SK-N-SH treated with all-trans-retinoic acid at 6 μM for 48 hours (cell line): ENCODE results near the gene C18orf63.

Experiments
- CSDC2 ChIP-seq: fragments of 250-450 bp; sonication (Bioruptor Pico); IDR thresholded peaks from 2 replicates; pipeline ENCODE4 v1.5.0; 2020; ENCODE audit warnings: mild to moderate bottlenecking, moderate library complexity
- GLIS3 ChIP-seq: fragments of 250-450 bp; sonication (Bioruptor Pico); IDR thresholded peaks from 2 replicates; pipeline ENCODE4 v1.5.0; 2020; ENCODE audit warnings: mild to moderate bottlenecking, moderate library complexity
- OSR1 ChIP-seq: fragments of 250-450 bp; sonication (Bioruptor Pico); IDR thresholded peaks from 2 replicates; pipeline ENCODE4 v1.8.0; 2022; ENCODE audit warnings: moderate library complexity, mild to moderate bottlenecking, inconsistent platforms
- PATZ1 ChIP-seq: fragments of 250-450 bp; sonication (Bioruptor Pico); IDR thresholded peaks from 2 replicates; pipeline ENCODE4 v1.8.0; 2020; ENCODE audit warnings: mild to moderate bottlenecking, moderate library complexity, borderline replicate concordance
- SNAI2 ChIP-seq: fragments of 250-450 bp; sonication (Bioruptor Pico); IDR thresholded peaks from 2 replicates; pipeline ENCODE4 v1.5.0; 2020; ENCODE audit warnings: mild to moderate bottlenecking, moderate library complexity
- ZFP30 ChIP-seq: fragments of 450-650 bp; formaldehyde crosslinking; IDR thresholded peaks from 2 replicates; pipeline ENCODE4 v1.5.0; 2022; ENCODE audit warnings: mild to moderate bottlenecking, moderate library complexity
- ZNF565 ChIP-seq: fragments of 450-650 bp; formaldehyde crosslinking; conservative IDR thresholded peaks from 2 replicates; pipeline ENCODE4 v1.5.0; 2020; ENCODE audit warnings: low read depth, mild to moderate bottlenecking, moderate library complexity
- ZNF8 ChIP-seq: fragments of 450-650 bp; formaldehyde crosslinking; IDR thresholded peaks from 2 replicates; pipeline ENCODE4 v1.5.0; 2020; ENCODE audit warnings: mild to moderate bottlenecking, moderate library complexity

- TF ChIP-seq ZNF8, result no peak
- TF ChIP-seq ZNF565 (CRISPR knock-in tag), result no peak
- no peak for TF ChIP-seq PATZ1 (CRISPR knock-in tag)
- TF ChIP-seq ZFP30 (CRISPR knock-in tag), result no peak
- no peak for TF ChIP-seq SNAI2 (CRISPR knock-in tag)
- no peak for TF ChIP-seq CSDC2 (CRISPR knock-in tag)
- TF ChIP-seq GLIS3 (CRISPR knock-in tag), result no peak
- TF ChIP-seq OSR1, result no peak
These were observed 46.6 kb upstream of the C18orf63 start for GRCh38 chr18:74268933-74269620.
